Hematopoietic multipotent progenitor cell treated with erythropoietin and hydrocortisone succinate and interleukin-3 and kit ligand, for 6 days (in vitro differentiated cells): ENCODE results near the gene HP1BP3.

ENCODE experiments used
- DNase-seq: peaks from one replicate; pipeline ENCODE4 v3.0.0-alpha.2; 2015

The HP1BP3 gene

DNA sequence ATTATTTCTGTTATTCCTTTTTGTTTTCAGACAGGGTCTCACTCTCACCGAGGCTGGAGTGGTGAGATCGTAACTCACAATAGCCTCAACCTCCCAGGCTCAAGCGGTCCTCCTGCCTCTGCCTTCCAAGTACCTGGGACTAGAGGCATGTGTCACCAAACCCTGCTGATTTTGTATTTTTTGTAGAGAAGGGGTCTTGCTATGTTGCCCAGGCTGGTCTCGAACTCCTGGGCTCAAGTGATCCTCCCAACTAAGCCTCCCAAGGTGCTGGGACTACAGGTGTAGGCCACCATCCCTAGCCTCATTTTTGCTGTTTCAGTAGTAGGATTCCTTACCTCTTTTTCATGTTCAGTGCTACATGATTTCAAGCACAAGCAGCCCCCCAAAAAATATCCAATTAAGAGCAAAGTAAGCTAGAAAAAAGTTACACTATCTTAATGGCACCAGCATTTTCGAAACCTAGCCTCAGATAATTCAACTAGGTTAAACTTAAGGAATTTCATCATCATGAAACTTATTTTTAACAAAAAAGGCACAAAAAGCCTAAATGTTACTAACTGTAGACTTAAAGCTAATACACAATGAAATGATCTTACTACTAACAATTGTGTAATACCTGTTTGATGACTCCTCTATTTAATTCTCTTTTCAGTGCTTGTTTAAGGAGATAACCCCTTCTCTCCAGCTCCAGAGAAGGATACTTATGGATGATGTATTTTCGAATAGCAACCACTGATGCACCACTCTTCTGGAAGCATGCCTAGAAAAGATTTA lies 16.6 kb downstream of the HP1BP3 start:
- DNase-seq = no peak

DNA sequence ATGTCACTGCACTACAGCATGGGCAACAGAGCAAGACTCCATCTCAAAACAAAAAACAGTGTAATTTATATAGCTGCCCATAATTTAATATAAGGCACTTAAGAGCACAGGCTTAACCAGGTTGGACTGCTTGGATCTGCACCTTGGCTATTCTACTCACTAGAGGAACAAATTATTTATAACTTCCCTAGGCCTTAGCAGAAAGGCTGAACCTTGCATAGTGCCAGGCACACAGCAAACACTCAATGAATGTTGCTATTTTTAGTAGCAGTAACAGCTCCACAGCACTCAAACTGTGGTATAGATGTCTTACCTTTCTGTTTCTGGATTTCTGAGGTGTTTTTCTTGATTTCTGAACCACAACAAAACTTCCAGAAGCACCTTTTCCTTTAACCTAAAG lies 19.8 kb downstream of the HP1BP3 start:
- DNase-seq = no peak

DNA sequence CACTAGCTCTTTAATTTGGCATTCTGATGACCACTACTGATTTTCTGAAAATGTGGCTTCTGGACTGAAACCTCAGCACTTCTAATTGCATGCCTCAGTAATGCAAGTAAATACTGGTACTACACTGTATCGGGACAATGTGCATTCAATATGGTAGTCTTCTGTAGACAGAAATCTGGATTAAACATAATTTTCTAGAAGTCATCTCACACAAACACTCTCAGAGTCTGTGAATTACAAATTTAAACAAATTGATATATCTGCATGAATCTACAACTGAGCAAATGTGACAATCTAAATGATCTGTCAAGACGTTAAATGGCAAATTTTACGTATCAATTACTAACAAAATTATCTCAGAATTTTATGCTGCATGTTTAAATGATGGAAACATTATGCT lies 23.7 kb downstream of the HP1BP3 start:
- DNase-seq = no peak

DNA sequence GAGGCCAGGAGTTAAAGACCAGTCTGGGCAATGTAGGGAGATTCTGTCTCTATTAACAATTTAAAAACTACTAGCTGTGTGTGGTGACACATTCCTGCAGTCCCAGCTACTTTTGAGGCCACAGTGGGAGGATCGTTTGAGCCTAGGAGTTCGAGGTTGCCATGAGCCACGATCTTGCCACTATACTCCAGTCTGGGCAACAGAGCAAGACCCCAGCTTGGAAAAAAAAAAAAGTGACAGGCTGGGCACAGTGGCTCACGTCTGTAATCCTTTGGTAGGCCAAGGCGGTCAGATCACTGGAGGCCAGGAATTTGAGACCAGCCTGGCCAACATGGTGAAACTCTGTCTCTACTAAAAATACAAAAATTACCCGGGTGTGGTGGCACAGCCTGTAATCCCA lies 26.8 kb downstream of the HP1BP3 start:
- no peak for DNase-seq

DNA sequence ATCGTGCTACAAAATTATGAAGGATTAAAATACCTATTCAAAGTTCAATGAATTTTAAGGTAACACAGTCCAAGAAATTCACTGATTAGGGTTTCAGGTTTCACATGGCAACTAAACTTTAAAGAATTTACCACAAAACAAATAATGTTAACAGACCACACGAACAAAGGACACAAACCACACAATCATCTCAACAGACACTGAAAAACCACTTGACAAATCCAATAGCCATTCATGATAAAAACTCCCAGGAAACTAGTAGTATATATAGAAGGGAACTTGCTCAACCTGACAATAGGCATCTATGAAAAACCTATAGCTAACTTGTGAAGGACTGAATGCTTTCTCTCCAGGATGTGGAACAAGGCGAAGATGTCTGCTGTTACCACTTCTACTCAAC lies 33.5 kb downstream of the HP1BP3 start:
- DNase-seq = no peak

DNA sequence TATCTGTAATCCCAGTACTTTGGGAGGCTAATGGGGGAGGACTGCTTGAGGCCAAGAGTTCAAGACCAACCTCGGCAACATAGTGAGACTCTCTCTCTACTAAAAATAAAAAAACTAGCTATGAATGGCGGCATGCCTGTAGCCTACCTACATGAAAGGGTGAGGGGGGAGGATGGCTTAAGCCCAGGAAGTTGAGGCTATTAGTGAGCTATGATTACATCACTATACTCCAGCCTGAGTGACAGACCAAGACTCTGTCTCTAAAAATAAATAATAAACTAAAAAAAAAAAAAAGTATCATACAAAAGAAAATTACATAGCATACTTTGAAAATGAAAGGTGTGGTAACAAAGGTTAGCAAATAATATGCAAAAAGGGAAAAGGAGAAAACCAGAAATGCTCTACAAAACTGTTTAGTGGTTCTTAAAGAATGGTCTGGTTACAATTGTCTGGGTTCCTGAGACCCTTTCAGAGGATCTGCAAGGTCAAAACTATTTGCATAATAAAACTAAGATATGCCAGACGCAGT lies 35.6 kb downstream of the HP1BP3 start:
- DNase-seq = no peak

DNA sequence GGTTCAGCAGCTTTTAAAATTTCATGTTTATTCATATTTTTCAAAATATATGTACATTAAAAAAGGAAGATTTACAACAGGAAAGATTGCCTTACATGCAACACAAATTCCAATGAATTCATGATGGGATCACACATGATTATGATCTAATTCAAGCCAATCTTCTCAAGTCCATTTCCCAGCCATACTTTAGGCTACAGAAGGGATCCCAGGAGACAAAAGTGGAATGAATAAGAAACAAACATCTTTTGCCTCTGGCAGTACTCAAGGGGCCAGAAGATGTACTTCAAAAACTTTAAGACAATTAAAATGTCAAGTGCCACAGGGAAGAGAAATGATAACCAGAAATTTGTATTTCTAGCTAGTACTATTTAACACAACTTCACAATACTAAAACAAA lies 44.4 kb downstream of the HP1BP3 start:
- DNase-seq = no peak

DNA sequence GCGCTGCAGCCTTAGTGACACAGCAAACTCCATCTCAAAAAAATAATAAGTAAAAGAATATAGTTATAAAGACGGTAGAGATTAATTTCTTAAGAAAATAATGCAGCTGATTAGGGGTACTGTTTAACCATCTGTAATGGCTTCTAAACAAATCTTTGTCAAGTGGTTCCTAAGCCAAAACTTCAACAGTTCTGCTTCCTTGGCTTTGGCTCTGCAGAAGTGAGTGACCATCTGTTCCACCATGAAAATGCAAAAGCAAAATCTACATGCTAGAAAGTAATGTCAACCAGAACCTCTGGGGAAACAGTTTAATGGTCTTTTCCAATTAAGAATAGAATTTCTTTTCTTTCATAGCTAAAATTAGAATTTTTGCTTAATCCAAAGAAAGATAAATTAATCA lies 46.3 kb downstream of the HP1BP3 start:
- DNase-seq = no peak

DNA sequence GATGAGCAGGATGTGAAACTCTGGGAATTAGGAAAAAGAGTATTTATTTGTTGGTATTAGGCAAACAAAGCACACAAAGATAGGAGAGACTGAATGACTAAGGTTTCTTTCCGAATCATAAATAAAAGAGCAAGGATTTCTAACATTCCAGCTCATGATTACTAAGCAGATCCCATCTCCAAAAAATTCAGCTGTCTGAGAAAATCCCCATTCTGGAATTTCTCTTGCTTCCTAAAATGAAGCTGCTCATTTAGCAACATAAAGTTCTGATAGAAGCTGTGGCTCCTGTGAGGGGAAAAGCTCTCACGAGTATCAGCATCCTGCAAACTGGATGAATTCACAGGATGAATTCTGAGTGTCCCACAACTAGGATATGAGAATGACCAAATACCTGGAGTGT lies 47.9 kb downstream of the HP1BP3 start:
- DNase-seq = no peak

DNA sequence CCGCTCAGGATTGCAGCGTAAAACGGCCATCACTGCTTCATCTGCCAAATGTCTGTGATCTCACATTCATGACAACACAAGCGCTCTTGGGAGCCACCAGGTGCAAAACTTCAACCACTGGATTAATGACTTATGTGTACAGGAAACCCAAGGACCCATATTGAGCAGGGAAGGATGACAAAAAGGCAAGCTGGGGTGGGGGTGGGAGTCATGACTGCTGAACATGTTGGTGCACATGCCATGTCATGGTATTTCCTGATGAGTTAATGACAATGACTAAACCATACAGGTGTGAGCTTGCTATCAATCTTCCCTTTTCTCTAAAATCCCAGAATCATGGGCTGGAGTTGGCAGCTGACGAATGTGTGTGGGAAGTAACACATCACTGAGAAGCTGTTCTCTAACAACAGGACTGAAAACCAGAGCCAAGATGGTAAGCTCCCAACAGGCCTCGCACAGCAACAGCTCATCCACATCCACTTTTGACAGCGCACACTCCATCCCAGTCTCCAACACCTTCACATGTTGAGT lies 51.5 kb downstream of the HP1BP3 start:
- no peak for DNase-seq

DNA sequence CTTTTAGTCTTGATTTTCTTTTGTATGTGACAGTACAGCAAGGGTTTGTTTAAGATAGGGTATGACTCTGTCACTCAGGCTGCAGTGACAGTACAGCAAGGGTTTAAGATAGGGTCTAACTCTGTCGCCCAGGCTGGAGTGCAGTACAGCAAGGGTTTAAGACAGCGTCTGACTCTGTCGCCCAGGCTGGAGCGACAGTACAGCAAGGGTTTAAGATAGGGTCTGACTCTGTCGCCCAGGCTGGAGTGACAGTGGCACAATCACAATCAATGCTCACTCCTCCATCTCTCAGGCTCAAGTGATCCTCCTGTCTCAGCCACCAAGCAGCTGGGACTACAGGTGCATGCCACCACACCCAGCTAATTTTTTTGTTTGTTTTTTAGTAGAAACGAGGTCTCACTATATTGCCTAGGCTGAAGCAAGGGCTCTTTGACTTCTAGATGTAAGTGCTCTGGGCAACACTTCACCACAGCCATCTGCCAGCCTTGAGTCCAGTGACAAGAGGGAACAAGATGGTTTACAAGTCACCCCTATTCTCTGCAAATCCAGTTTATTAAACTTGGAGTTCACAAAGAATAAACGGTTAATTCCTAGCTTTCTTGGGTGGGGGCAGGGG lies 53.6 kb downstream of the HP1BP3 start:
- DNase-seq = no peak

DNA sequence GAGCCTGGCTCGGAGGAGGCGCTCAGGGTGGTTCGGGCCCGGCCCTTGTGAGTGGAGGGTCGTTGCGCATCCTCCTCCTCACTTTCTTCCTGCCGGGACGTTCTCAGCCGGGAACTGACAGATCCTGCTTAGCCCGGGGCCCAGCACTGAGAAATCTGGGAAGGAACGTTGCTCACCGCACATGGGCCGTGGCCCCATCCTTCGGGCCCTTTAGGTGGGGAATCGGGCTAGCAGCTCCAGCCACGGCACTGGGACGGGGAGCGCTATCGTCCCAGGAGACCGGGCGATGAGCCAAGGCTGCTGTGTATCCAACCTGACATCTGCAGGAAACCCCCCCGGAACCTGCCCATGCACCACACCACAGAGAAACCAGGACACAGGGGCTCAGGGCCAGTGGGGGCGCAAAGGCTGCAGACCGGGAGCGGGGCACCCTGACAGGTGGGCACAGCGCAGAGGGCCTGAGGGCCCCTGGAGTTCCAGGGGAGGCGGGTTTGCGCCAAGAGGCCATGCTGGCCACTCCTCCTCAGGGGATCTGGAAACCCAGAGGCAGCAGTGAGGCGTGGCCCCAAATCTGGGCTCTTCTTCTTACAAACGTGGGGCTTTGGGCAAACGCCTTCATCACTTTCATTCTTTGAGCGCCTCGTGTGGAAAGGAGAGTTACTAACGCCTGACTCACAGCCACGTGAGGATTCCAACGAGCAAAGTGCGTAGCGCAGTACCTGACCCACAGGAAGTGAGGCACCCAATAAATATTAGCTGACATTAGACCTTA lies 54.3 kb downstream of the HP1BP3 start, which contains the start of gene SH2D5:
Gene SH2D5, minus strand, starts transcription at position 116 of the 772 bp plus-strand sequence. CDS start 4,659 bp downstream, outside the sequence.
- peak; percentile 92 for DNase-seq

DNA sequence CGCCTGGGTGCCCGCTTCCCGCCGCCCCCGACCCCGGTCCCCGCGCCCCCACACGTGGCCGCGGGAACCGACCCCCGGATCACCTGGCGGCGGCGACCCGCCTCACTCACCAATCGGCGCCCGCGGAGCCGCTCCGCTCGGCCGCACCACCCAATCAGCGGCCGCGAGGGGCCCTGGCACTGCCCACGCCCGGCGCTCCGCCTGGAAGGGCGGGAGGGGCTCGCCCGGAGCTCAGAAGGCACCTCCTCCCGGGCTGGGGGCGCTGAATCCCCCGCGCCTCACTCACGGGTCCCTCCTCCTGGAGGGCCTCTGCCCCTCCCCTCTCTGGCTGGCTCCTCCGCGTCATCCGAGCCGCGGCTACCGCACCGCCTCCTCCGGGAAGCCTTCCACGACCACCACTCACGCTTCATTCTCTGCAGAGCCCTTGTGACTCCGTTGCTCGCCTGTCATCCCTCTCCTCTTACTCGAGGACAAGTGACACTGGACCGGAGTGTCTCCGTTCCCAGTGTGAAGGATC lies 55.0 kb downstream of the HP1BP3 start:
- DNase-seq = peak; percentile 71

DNA sequence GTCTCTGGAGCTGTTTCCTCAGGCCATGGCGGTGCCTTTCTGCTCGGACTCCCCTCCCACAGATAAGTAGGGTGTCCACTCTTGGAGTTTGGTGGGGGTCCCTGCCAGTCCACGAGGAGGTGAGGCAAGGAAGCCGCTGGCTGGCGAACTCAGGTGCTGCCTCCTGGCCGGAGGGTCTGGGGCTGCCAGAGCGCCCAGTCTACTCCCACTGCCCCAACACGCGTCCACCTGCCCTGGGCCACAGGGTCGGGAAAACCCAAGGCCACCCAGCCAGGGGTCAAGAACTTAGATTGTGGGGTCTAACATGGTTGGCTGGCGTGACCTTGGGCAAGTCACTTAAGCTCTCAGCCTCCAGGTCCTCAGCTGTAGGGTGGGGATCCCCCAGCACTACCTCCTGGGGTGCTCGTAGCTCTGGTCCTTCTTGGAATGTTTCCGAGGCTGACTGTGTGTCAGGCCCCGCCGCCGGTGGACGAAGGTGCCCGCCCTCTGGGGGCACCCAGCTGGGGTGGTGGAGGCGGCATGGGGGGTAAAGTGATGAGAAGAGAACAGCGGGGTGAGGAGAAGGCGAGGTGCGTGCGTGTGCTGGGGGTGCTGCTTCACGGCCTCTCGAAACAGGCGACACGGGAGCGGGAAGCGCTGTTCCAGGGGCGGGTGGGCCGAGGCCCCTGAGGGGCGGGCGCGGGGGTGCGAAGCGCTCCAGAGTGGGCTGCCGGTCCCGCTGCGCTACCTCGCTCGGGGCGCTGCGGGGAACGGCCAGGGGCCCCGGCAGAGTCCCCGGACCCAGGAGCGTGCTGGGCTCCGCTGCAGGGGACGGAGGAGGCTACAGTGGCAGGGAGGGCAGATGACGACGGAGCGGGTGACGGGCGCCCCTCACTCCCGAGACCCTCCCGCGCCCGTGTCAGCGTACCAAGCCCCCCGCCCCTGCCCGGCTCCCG lies 55.8 kb downstream of the HP1BP3 start:
- peak; percentile 24 for DNase-seq

DNA sequence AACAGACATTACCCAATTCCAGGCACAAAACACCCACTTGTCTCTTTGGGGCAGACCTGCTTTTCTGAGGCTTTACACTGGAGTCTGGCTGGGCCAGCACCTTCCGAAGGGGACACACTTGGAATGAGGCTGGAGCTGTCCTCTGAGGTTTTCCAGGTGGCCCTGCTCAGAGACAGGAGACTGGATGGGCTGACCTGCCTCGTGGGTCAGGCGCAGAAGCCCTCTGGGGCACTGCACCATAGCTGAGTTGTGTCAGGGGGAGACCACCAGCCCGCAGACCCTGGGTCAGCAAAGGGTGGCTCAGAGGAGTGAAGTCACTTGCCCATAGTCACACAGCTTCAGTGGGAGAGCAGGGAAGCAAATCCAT lies 56.4 kb downstream of the HP1BP3 start:
- DNase-seq = no peak

DNA sequence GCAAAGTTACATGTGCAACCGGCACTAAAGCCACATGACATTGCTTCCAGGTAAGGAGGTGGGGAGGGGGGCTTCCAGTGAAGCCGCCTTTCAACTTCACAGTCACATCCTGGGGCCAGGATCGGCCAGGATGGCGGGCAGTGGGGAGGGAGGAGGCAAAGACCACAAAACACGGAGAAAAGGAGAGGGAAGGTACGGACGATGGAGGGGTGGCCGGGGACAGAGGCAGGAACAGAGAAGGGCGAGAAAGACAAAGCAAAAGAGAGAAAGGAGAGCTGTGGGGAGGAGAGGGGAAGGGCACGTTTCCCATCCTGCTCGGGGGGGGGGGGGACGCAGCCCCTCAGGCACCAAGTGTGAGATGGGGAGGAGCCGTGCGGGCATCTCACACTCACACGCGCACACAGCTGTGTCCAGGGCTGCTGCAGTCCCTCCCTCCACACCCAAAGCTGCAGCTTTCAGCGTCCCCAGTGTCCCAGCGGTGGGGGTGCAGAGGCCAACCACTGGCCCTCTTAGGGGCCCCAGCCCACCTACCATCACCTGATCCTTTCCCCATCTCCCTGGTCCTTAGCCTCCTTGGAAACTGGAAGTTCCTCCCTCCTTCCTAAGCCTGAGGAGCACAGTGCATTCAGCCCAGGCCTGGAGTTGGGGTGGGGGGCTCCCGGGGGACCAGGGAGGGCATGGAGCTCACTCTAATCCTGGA lies 57.0 kb downstream of the HP1BP3 start:
- no peak for DNase-seq

DNA sequence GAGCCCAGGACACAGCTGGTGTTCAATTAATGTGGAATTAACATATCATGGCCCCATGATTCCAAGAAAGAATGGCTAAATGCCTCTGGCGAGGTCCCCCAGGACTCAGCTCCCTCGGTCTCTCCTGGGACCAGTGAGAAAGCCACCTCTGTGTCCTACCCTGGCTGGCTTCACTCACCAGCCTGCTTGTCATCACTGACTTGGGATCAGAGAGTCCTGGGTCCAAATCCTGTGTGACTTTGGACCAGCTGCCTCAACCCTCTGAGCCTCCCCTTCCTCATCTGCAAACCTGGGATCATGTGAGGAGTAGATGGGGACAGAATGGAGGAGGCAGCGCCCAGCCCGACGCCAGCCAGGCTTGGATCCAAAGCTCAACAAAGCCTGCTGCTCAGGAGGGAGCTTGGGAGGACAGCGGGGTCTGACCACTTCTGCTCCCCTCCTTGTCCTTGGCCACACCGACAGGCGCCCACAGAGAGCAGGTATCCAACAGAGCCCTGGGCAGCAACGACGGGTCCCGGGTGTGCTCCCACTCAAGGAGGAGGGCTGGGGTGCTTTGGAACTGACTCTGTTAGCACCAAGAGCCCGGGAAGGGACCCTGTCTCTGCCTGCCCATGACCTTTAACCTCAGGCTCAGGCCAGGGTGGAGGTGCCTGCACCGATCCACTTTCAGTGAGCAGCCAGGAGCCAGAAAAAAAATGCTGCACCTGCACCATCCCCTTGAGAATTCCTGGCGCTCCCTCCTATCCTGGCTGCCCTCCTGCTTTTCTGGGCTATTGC lies 57.8 kb downstream of the HP1BP3 start:
- DNase-seq = no peak

DNA sequence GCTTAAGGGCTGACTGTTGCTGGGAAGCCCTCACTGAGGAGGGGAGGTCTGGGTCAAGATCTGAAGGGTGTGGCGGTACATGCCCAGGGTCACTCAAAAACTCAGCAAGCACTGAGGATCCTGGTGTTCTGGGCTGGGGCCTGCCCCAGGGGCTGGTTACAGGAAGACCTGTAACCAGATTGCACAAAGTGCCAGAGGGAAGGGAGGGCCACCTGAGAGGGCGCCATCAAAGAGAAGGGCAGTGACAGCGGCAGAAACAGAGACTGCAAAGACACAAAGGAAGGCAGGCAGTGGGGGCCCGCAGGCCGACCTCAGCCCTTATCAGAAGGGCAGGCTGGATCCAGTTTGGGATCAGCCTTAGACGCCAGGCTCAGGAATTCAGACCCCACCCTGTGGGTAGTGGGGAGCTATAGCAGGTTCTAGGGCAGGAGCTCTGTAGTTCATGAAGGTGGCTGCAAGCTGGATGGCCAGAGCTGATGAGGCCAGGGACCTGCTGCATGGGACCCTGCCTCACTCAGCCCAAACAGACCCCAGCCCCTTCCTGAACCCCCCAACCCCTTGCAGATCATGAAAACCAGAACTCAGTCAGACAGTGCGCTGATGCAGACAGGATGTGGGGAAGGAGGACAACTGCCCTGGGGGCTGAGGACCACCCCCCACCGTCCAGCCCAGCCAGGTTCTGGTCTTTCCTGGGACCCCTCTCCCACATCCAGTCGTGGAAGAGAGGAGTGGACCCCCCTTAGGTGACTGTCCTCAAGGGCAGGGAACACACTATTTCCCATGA lies 58.5 kb downstream of the HP1BP3 start:
- DNase-seq = no peak

DNA sequence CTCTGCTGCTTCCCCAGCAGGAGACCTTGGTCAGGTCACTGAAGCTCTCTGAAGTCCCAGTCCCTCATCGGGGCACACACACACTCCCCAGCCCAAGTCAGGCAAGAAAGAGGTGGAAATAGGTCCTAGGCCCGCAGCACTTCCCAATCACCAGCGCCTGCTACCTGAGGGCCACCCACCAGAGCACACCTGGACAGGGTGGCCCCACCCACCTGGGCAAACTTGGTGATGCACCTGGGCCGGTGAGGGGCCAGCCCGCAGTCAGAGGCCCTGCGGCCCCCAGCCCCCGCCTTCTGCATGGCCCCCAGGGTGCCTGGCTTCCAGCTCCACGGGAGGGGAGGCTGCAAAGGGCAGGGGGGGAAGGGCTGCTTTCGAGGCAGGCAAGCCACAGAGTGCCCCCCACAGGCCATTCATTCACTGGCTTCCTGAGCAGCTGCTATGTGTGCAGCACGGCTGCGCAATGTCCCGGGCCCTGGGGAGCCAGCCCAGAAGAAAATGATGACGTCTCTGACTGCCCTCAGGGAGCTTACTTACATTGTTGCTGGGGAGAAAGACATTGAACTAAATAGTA lies 59.3 kb downstream of the HP1BP3 start:
- DNase-seq = peak; percentile 50
